Retinal pigment epithelial cell (primary cell): ENCODE data around the gene ATAD3C.
"Not testable (repeated sequence)": the region's sequence is repeated elsewhere in the genome, so short reads cannot be mapped to it uniquely, and the experiment has no call there.

Experiments
- DNase-seq: peaks from one replicate; pipeline ENCODE4 v3.0.0-alpha.2; 2010; ENCODE audit warnings: low read depth
- H3K4me3 ChIP-seq: 2 replicates; pipeline ENCODE4 v1.5.1; 2011; ENCODE audit warnings: mild to moderate bottlenecking, low read length, control low read depth, moderate library complexity
- CTCF ChIP-seq: conservative IDR thresholded peaks from 2 replicates; pipeline ENCODE4 v1.5.1; 2011; ENCODE audit warnings: low read depth, low read length, control low read depth, inconsistent platforms

Gene ATAD3C

GRCh38 chr1:1483714-1484113 is 34.2 kb downstream of the ATAD3C start:
- no peak overlapping the region for H3K4me3 ChIP-seq
- no peak for DNase-seq
- TF ChIP-seq CTCF = no peak

GRCh38 chr1:1484976-1485750 is 35.7 kb downstream of the ATAD3C start:
- H3K4me3 ChIP-seq, DNase-seq: not testable (repeated sequence)

- H3K4me3 ChIP-seq, DNase-seq: not testable (repeated sequence)
Measured at GRCh38 chr1:1485755-1486317, 36.3 kb downstream of the ATAD3C start.

GRCh38 chr1:1487701-1488100 is 38.2 kb downstream of the ATAD3C start:
- no peak overlapping the region for H3K4me3 ChIP-seq
- no peak for TF ChIP-seq CTCF
- DNase-seq = no peak

- TF ChIP-seq CTCF = no peak
- no peak overlapping the region for H3K4me3 ChIP-seq
Measured at GRCh38 chr1:1489231-1489630, 39.7 kb downstream of the ATAD3C start.

GRCh38 chr1:1489861-1490260 is 40.4 kb downstream of the ATAD3C start:
- no peak for TF ChIP-seq CTCF
- DNase-seq = no peak
- no peak overlapping the region for H3K4me3 ChIP-seq

More at GRCh38 chr1:1489231-1489630, 39.7 kb downstream of the ATAD3C start:
- no peak for DNase-seq

GRCh38 chr1:1490633-1491230 is 41.2 kb downstream of the ATAD3C start:
- TF ChIP-seq CTCF = no peak
- no peak overlapping the region for H3K4me3 ChIP-seq
- no peak for DNase-seq

GRCh38 chr1:1491601-1492000 is 42.1 kb downstream of the ATAD3C start:
- no peak for TF ChIP-seq CTCF
- no peak overlapping the region for H3K4me3 ChIP-seq
- no peak for DNase-seq

- H3K4me3 ChIP-seq, DNase-seq: not testable (repeated sequence)
Measured at GRCh38 chr1:1494311-1494710, 44.8 kb downstream of the ATAD3C start.

- DNase-seq, H3K4me3 ChIP-seq: not testable (repeated sequence)
Measured at GRCh38 chr1:1495461-1495975, 46.0 kb downstream of the ATAD3C start.
